GM12872 (cell line): Measurements from ENCODE around the gene SIAH1.

ENCODE experiments used
- CTCF ChIP-seq: IDR thresholded peaks from 3 replicates; pipeline ENCODE4 v1.5.1; 2011; ENCODE audit warnings: low read depth, mild to moderate bottlenecking, low read length, moderate library complexity; ENCODE audit not compliant: insufficient read depth

SIAH1 gene

GRCh38 chr16:48347191-48347865 lies 37.9 kb downstream of the SIAH1 start:
- TF ChIP-seq CTCF = no peak

GRCh38 chr16:48342591-48342990 lies 42.6 kb downstream of the SIAH1 start:
- TF ChIP-seq CTCF = no peak

- TF ChIP-seq CTCF = no peak
These were observed 45.2 kb downstream of the SIAH1 start for GRCh38 chr16:48340054-48340453.

- TF ChIP-seq CTCF = no peak
These were observed 49.3 kb downstream of the SIAH1 start for GRCh38 chr16:48335961-48336360.

GRCh38 chr16:48334325-48334724 lies 50.9 kb downstream of the SIAH1 start:
- TF ChIP-seq CTCF = no peak

GRCh38 chr16:48332978-48333377 lies 52.2 kb downstream of the SIAH1 start:
- TF ChIP-seq CTCF = no peak

GRCh38 chr16:48330841-48331192 lies 54.4 kb downstream of the SIAH1 start:
- no peak for TF ChIP-seq CTCF
